HG03342 (cell line): ENCODE results near the gene GPC3.
"Not testable (repeated sequence)": the region's sequence is repeated elsewhere in the genome, so short reads cannot be mapped to it uniquely, and the experiment has no call there.

Experiments
- ATAC-seq: cut with Tn5 transposase; IDR thresholded peaks from one replicate; pipeline ENCODE4 v1.9.1; 2021; ENCODE audit warnings: mild to moderate bottlenecking, moderate library complexity; ENCODE audit not compliant: unreplicated experiment

Gene GPC3

DNA sequence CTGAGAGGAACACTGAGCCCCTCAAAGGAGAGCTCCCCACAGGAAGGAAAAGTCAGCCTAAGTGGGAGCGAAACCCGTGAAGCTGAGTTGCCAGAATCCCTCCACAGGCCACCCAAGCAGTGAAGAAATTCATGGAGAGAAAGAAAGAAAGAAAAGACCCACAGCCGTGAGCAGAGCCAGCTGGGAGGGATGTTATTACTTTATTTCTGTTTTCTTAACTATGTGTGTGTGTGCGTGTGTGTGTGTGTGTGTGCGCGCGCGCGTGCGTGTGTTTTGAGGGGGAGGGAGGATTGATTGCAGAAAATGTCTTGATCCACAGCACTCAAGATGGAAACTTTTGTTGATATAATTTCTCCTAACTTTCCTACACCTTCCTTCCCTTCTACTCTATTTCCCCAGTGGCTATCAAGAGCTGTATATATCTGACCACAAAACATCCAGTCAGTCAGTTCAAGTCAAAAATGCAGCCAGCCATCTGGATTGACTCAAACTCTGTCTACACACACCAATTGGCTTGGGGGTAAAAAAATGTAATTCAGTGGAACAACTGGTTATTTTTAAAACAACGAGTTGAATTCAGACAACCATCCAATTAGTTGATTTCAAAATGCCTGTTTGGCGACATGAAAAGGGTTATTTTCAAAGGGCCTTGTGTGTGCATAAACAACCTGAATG lies 13.8 kb upstream of the GPC3 start:
- ATAC-seq, result no peak

DNA sequence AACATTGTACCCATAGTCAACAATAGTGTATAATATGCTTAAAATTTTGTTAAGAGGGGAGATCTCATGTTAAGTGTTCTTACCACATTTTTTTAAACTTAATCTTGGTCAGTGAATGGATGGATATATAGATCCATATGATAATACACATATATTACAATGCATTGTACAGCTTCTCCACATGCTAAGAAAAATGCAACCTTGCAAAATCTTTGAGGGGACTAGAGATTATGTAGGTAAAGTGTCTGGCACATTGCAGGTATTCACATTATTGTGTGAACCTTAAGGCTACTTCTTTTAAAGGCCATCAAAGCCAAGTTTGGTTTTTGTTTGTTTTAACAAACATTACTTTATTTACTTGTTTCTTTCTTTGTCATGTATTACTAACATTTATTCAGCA lies 10.4 kb upstream of the GPC3 start:
- no peak for ATAC-seq

DNA sequence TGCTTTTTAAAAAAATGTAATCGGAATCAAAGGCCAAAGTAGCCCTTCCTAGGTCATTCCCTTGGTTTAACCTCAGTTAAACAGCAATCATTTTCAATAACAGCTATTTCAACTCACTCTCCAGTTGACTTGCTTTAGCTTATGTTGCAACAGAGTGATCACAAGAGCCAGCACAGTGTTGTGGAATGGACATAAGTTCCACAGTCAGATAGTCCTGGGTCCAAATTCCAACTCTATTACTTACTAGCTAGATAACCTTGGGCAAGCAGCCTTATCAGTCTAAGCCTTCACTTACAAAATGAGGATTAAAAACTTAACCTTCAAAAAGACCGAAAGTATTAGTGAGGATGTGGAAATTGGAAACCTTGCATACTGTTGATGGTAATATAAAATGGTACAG lies 9.2 kb upstream of the GPC3 start:
- ATAC-seq, result no peak

DNA sequence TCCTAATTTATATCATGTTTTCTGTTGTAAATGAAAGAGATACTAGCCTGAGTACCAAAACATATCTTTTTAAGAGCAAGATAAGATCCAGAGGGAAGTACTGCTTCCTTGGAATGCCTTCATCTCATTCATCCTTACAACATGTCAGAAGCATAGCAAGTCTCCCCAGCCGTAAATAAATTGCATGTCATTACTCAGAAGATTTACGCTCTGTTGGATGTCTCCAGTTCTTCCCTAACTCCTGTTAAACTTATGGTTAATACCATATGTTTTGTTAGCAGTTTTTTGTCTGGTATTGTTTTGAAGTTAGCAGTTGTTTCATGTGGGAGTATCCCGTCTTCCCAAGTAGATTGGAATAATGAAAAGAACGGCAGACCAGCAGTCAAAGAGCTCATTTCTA lies 7.5 kb upstream of the GPC3 start:
- ATAC-seq, result no peak

DNA sequence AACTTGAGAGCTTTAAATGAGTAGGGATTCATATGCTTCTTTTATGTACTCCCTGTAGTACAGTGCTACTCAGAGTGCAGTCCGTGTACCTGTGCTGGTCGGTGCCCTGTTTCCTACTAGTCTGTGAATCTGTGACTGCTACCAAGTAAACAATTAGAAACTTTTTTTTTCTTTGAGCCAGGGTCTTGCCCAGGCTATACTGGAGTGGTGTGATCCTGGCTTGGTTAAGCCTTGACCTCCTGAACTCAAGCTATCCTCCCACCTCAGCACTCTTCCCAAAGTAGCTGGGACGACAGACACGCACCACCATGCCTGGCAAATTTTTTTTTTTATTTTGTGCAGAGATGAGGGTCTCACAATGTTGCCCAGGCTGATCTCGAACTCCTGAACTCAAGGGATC lies 6.4 kb upstream of the GPC3 start:
- no peak for ATAC-seq

DNA sequence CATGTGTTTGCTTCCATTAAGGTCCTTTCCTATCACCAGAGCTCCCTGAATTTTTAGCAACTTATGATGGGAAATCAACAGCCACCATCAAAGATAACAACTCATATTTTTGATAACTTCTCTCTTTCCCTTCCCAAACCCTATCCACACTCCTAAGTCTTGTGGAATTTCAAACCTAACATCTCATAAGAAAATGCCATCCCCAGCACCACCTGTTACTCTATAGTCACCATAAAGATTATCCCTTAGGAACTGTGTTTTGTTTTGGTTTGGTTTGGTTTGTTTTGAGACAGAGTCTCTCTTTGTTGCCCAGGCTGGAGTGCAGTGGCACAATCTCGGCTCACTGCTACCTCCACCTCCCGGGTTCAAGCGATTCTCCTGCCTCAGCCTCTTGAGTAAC lies 5.7 kb upstream of the GPC3 start:
- not testable (repeated sequence) for ATAC-seq

DNA sequence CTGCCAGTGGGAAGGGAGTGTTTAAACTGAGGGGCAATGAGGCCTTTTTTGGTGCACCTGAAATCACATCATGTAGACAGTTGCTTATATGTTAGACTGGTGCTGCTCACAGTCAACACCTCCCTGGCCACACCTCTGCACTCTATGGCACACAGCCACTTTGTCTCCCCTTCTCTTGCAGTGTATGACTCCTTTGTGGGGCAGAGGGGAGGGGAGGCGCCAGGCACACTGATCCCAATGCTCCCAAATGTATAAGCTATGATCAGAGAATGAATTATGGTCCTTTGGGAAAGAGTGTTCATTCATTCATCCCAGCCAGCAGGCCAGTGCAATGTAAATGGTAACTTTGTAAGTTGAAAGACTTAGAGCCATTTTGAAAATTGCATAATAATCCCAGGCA lies 4.6 kb upstream of the GPC3 start:
- ATAC-seq, result no peak

DNA sequence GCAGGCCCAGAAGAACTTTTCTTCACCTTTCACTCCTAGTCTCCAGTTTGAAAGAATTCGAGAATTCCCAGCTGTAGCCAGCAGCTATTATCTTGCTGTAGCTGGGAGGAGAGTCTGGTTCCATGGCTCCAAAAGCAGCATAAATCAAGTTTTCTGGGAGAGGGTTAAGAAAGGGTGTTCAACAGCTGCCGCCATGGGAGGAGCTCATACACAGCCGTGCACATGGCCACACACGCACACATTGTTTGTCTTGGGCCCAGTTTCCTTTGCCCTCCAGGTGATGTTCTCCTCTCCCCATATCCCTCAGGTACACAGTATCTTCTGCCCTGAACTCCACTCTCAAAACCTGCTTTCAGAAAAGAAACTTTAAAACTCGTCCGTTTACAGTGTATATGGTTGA lies 4.1 kb upstream of the GPC3 start:
- ATAC-seq, result no peak

DNA sequence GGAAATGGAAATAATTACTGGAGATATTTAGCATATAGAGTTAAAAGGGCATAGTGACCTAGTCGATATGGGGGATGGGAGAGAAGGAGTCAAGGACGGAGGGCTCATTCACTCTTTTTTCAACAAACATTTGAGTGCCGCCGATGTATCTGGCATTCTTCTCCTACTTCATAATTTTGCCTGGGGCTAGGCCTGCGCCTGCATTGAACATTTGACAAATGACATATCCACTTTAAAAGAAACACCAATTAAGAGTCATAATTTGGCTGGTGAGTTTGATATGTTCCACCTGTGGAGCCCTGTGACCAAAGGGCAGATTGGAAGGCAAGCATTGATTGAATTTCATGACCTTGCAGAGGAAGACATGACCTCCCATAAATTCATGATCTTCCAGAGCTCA lies 2.6 kb upstream of the GPC3 start:
- ATAC-seq, result no peak

DNA sequence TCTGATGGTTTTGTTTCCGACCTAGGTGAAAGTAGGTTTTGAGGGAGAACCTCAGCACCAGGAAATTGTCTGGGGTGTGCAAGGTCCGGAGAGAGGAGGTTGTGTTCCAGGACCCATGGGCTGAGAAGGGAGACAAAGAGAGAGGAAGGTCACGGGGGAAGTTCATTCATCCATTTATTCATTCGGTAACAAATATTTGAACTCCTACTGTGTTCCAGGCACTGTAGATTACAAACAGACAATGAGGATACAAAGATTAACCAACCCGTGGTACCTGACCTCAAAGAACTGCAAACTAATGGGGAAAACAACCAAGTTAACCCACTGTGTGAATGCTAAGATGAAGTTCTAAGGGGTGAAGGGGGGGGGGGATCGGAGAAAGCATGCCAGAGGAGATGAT lies 1.8 kb upstream of the GPC3 start:
- ATAC-seq, result no peak

DNA sequence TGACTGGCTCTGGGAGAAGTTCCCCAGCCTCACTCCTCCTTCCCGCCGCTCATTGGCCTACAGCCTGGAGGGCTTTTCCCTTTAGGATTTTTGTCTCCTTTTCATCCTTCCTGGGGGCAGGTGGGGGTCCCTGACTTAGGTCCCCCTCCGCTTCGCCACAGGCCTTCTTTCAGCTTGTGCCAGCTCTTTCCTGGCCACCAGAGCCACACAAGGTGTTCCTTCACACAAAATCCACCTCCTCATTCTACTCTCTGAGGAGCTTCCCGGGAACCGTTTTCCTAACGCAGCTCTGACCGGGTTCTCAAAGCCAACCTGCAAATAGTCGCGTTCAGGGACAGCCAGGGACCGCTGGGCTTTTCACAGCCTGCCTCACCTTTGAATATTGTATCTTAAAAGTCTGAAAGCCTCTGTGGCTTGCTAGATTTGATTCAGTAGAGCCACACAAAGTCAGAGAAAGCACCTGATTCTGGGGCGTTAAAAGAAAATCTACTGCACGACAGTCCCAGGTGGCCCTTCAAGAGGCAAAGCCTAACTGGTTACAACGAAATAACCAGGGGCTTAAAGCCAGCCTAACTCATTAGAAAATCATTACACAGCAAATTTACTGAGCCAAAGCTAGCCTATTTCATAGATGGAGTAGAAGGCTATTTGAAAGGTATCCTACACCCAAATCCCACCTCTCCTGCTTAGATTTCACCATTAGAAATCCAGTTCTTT lies 731 bp upstream of the GPC3 start:
- ATAC-seq, result no peak

DNA sequence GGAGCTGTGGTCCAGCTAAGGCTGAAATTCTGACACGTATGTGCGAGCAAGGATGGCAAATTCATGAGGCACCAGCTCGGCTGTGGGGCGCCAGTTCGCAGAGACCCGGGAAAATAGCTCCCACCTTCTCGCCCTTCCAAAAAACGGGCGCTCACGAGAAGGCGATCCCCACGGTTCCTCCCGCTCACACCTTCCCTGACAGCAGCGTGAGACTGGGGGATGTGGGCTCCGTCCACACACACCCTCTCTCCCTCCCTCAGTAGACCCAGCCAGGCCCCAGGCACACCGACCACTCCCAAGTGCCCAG lies 584 bp downstream of the GPC3 start:
- ATAC-seq, result no peak

DNA sequence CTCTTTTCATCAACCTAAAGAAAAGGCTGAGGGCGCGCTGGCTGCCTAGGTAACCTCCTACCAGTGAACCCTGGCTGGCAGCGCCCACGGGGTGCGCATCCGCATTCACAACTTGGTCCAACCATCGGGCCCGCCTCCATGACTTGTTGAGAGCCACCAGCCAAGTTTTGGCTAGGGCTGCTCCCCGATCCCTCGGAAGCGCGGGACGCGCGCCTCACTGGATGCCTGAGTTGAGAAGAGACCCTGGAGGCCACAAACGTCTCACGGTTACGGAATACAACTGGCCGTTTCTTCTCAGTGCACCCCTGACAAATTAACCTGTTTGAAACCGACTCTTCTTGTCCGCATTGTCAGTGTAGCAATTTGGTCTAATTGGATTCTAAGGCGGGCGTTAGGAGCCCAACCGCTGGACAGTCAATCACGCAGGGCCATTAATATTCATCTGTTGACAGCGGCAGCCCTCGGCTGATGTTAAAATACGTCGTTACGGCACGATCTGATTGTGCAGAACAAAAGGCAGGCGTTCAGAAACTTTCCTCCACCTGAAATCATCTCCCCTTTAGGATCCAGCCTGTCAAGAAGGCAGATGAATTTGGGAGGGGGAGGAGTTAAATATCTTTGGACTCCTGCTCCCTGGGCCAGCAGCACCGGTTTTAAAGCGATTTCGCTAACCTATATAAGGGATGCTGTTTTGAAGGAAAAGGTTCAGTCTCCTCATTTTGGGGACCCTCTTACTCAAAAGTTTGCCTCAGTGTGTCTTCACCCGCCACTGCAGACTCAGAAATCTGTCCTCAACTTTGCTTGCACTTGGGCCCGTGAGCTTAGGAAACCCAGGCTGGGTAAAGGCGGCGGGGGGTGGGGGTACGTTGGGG lies 1.2 kb downstream of the GPC3 start:
- no peak for ATAC-seq

DNA sequence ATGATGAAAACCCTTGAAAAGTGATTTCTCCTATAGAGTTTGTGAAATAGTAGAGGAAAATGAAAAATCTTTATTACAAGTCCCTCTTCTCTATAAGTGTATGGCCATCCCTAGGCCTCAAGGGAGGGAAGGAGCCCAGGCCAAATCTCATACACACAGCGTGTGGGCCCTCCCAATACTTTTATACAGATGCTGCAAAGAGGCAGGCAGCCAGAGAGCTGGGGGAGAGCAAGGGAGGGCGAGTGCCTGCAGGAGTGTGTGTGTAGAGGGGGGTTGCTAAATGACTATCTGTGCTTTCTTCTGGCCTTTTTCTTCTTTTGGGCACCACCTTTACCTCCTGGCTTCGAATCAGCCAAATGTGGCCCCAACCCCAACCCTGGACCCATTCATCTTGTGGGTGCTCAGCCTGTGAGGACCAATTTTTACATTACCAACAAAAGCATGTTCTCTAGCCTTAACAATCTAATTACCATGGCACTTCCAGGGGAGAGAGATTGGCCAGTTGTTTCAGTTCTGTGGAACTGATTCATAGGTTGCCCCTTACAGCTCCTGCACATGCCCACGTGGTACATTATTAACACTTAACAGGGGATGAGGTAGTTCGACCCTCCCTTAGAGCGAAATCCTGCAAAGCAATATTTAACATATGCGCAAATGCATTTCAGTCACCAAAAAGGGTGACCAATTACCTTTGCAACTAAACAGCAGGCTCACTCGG lies 2.0 kb downstream of the GPC3 start:
- no peak for ATAC-seq

DNA sequence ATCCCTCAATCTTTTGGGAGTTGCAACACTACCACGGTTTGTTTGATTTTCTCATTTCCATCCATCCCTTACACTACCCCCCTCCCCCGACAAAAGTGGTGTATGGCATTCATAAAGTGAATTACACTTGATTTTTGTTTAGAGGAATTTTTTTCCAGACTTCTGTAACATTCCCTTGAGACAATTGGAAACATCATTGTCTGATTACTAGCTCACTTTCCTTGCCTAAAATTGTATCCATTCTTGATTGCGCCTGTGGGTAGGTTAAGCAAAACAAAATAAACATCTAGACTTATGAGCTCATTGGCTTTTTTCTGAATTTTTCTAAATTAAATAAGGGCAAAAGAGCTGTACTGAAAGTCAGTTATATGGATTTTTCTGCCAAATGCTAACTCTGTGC lies 3.5 kb downstream of the GPC3 start:
- ATAC-seq, result no peak

DNA sequence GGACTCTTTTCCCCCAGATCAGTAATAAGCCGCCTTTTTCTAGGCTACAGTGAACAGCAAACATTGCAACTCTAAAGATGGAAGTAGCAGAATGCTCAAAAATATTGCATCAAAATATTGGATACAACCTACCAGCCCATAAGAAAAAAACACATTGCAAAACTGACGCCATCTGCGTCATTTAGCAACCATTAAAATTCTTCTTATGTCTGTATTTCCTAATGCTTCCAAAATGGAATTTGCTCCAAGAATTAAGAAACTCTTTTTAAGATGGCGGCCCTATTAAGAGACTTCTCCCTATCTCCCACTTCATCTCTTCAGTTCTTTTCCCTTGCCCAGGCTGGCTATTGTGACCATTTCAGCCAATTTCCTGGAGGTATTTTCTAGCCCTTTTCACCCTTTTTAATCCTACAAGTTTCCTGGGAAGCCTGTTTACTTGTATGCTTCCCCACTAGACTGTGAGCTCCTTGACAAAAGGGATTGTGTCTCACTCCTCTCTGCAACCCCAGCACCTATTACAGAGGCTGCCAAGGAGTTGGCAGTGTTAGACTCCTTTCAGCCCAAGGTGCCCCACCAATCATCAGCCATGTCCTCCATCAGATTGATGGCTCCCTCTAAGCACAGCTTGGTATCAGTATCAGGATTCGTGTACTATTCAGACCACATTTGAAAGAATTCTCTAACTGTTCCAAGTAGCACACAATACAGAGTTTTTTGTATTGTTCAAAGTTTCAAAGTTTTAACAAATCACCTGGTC lies 4.4 kb downstream of the GPC3 start:
- no peak for ATAC-seq

DNA sequence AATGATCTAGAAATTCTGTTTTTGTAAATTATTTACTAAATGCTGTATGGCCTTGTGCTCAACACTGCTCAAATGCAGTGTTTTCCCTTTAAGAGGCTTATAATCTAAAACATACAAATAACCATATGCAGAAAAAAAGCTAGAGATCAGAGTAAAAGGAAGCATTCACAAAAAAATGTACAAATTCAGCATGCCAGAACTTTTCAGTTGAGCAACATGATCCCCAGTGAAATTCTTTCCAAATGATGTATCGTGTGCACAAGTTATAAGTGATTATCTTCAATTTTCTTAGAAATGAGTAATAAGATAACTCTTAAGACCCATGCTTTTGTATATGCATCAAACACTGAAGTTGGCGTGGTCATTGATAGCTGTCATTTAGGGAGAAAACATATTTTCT lies 5.0 kb downstream of the GPC3 start:
- ATAC-seq, result no peak

DNA sequence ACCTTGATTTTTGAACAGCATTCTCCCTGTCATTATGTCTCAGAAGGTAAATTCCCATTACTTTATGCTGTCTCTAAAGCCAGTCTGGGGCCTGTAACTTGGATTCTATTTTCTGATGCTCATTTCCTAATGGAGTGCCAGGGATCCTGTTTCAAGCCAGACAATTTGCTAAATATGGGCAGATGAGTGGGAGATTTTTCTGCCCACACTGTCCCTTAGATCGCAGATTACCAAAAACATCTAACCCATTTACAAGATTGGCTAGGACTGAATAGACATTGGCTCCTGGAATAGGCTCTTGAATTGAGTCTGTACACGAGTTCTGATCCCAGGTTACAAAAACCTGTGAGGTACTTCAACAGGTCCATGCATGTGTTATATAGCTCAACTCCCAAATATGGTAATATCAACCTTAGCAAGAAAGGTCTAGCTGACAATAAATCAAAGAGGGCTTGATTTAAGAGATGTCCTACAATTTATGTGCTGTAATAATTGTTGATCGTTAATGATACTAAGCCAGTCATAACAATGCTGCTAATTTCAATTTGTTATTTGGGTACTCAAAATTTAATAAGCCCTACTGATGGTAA lies 5.7 kb downstream of the GPC3 start:
- ATAC-seq, result no peak

DNA sequence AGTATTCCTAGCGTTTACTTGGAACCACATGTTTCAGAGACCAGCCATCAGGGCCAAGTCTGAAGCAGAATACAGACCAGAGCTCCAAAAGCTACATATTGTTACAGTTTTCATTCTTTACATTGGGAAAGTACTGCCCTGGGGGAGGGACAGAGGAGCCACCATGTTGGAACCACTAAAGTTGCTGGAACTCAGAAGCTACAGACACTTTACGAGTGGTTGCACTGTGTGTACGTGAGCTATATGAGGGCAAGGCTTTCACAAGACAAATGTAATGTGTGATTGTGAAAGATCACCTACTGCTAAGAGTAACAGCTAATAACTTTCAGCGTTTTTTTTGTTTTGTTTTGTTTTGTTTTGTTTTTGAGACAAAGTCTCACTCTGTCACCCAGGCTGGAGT lies 11.7 kb downstream of the GPC3 start:
- ATAC-seq, result no peak

DNA sequence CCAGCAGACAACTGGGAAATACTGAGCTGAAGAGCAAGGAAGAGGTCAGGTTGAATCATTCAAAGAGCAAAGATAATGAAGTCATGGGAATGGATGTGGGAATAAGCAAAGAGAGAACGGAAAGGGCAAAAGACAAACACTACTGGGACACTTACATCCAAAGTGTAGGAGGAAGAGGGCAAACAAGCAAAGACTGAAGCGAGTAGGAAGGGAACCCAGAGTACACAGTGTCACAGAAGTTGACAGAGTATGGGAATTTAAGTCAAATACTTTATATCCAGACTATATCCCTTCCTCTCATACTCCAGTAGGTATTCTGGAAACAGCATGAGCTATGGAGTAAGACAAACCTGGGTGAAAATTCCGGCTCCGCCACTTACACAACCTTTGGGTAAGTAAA lies 12.5 kb downstream of the GPC3 start:
- no peak for ATAC-seq
